ENCODE data around the gene CTAG1B.
"Not testable (repeated sequence)": the region's sequence is repeated elsewhere in the genome, so short reads cannot be mapped to it uniquely, and the experiment has no call there.

The CTAG1B gene

GRCh38 chrX:154584585-154585183 is 34.4 kb downstream of the CTAG1B start, which contains the start of gene CTAG1A:
Gene CTAG1A (plus strand): TSS chrX:154585133. CDS start chrX:154585207, 74 bp downstream.
- DNase-seq (ENCODE audit: low spot score) = not testable (repeated sequence)

GRCh38 chrX:154582994-154583393 is 36.1 kb downstream of the CTAG1B start:
- DNase-seq (ENCODE audit: low spot score) = not testable (repeated sequence)

- not testable (repeated sequence) for DNase-seq (ENCODE audit: low spot score)
These were observed 44.0 kb downstream of the CTAG1B start for GRCh38 chrX:154575076-154575475.

GRCh38 chrX:154573061-154573460 is 46.0 kb downstream of the CTAG1B start:
- DNase-seq (ENCODE audit: low spot score) = not testable (repeated sequence)

- DNase-seq (ENCODE audit: low spot score) = not testable (repeated sequence)
These were observed 48.7 kb downstream of the CTAG1B start for GRCh38 chrX:154570361-154570760.
